Activated T-cell treated with anti-CD3 and anti-CD28 coated beads for 4 hours (primary cell): ENCODE data around the gene ZNF813.

Experiments
- DNase-seq: peaks from one replicate; pipeline ENCODE4 v3.0.0-alpha.2; 2020

Gene ZNF813

DNA sequence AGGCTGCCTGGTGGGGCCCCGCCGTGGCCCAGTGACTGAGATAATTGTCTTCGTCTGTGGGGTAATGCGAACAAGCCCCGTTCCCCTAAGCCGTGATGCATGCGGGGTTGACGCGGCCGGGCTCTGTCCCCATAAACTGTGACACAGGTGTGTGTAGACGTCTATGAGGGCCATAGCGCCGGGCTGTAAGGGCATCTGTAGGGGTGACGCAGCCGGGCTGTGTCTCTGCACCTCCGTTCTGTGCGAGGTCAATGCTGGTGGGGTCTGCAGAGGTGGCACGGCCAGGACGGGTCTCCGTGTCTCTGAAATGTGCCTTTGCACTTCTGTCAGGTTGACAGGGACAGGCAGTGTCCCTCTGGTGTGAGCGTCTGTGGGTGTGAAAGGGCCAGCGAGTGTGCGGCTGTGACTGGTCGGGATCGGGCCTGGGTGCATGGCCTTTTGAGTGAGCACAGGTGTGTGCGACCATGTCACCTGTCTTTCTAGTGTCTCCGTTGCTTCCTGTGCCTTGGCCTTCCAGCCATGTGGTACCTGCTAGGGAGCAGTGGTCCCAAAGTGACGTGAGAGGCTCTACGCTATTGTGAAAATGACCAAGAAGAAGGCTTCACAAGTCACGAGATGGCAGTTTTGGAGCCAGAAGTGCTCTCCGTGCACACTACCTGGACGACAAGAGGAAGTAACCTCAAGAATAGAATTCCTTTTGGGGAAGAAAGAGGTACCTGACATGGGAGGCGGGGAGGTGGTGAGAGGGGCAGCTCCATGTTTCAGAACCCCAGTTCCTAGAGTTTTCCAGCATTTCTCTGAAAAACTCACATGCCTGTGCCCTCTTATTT lies 54.1 kb downstream of the ZNF813 start:
- no peak for DNase-seq

- DNase-seq, result no peak
Measured at GRCh38 chr19:53525922-53526321, 58.4 kb downstream of the ZNF813 start.

GRCh38 chr19:53530622-53531021 lies 63.1 kb downstream of the ZNF813 start:
- no peak for DNase-seq

DNA sequence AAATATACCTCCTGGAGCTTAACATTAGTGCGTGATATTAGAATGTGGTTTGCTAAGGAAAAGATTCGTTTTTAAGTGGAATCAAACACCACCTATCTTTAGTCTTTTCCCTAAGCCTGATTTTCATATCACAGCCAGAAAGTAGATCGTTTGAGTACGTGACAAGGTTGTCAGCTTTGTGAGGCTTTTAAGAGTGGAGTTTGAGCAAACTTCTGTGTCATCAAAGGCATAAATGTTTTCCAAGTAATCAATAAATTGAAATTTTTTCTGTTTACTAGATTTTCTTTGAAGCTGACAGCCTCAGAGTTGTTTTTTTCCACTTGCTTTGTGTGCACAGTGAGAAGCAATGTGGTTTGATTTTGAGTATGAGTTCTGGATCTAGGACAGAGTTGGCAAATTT lies 63.9 kb downstream of the ZNF813 start:
- DNase-seq, result no peak

- DNase-seq, result no peak
Measured at GRCh38 chr19:53532362-53532761, 64.8 kb downstream of the ZNF813 start.

DNA sequence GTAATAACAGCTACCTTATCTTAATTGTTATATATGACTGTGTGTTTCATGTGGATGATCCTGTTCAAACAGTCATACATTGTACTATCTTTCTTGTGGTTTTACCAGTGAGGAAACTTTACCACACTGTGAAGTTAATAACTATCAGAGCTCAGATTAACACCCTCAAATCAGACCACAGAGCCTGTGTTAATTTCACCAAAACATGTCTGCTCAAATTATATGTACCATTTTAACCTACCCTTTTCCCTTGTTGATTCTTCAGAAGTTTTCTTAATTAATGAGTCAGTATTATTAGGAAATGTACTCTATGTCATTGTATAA lies 68.7 kb downstream of the ZNF813 start:
- DNase-seq, result no peak

DNA sequence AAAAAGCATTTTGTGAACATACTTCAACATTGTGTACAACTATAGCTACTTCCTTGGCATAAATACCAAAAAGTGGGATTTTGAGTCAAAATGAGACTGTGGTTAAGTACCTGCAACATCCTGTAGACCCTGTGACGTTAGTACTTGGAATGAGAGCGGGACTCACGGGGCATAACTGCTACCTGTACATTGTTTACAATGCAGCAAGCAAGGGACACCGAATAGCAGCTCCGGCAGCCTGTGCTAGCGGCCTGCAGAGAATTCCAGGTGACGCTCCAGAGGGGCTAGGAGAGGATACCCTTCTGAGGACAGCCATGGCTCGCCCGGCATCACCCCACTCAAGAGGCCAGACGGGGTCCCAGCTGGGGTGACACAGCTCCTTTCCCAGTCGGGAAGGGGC lies 69.6 kb downstream of the ZNF813 start:
- DNase-seq, result no peak

DNA sequence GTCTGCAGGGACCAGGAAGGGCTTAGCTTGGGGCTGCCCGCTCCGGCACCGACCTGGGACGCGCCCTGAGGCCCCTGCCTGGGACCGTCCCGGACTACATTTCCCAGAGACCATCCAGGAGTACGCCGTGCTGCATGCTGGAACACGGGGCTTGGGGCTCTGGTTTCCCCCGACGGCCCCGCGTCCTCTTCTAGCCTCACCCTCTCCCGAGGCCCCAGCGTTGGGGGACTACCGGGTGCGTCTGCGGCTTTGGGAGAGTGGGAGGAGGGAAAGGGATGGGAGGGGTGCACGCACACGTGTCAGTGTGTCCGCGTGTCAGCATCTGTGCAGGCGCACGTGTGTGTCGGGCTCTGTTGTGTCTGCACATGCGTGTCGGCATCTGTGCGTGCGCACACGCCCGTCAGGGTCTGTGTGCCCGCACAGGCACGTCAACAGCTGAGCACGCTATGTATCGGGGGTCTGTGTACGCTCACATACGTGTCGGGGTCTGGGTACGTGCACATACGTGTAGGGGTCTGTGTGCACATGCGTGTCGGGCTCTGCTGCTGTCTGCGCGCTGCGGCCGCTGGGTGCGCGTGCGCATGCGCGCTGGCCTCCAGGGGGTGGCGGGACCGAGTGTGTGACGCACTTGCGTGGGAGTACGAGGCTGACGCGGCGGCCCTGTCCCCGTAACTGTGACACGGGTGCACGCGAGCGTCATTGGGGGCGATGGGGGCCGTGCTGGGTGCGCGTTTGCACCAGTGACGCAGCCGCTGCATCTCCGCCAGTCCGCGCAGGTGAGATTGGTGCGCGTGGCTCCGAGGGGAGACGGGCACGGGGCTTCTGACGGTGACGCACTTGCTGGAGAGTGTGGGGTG lies 70.2 kb downstream of the ZNF813 start, which contains the start of gene ZNF331:
ZNF331 (plus strand) TSS at position 625 of the 857 bp plus-strand sequence. CDS start 31,232 bp downstream, outside the sequence.
- peak; percentile 83 for DNase-seq

DNA sequence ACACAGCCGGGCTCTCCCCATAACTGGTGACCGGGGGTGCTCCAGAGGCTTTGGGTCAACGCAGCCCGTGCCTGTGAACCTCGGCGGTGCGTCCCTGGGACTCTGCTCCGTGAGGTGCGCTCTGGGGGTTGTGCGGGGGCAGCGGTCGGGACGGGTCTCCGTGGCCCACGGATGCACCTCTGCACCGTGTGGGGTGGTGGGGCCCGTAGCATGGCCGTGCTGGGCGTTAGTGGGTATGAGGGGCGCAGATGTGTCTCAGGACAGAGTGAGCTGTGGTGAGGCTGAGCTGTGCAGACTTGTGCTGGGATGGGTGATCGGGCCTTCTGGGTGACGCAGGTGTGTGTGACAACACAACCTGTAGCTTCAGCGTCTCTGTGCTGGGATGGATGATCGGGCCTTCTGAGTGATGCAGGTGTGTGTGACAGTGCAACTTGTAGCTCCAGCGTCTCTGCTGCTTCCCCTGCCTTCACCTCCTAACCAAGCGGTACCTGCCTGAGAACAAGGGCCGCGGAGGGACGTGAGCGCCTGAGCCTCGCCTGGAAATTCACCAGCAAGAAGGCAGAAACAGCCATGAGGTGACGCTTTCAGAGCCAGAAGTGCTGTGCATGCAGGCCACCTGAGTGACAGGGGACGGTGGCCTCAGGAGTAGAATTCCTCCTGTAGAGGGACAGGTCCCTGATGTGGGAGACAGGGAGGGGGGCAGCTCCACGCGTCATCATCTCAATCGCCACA lies 71.0 kb downstream of the ZNF813 start:
- DNase-seq, result no peak

GRCh38 chr19:53540091-53540490 lies 72.6 kb downstream of the ZNF813 start:
- DNase-seq, result no peak

DNA sequence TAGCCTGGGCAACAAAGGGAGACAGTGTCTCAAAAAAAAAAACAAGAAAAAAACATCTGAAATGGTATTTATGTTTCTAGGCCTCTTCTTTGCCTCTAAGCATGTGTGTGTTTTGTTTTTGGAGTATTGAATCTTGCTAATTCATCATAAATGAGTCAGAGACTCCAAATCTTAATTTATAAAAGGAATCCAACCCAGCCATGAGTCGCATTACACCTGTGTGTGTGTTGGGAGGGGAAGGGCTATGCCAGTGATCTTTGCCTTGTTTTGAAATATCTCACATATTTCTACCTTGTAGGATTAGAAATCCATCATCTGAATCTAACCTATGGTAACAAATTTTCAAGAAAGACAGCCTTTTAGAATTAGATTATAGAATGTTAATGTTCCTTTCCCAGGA lies 74.4 kb downstream of the ZNF813 start:
- DNase-seq, result no peak

GRCh38 chr19:53545271-53546065 lies 77.9 kb downstream of the ZNF813 start:
- no peak for DNase-seq
